Neuronal stem cell (in vitro differentiated cells): Measurements from ENCODE around the gene WNT3.
A peak's percentile ranks its signal among the peaks of the same experiment; 100 is the strongest.

ENCODE experiments used
- DNase-seq: peaks from one replicate; pipeline ENCODE4 v3.0.0-alpha.2; 2013; ENCODE audit warnings: low spot score
- H2AFZ ChIP-seq: one replicate; pipeline ENCODE4 v1.6.1; 2013; ENCODE audit warnings: mild to moderate bottlenecking, low read length, inconsistent platforms
- H2AK5ac ChIP-seq: 2 replicates; pipeline ENCODE4 v1.6.1; 2013; ENCODE audit warnings: low read depth, mild to moderate bottlenecking, inconsistent platforms, low read length, moderate library complexity, mixed read lengths
- H2BK120ac ChIP-seq: 2 replicates; pipeline ENCODE4 v1.6.1; 2013; ENCODE audit warnings: low read depth, mild to moderate bottlenecking, inconsistent platforms, low read length, moderate library complexity, mixed read lengths
- H2BK12ac ChIP-seq: one replicate; pipeline ENCODE4 v1.6.1; 2013; ENCODE audit warnings: low read length, inconsistent platforms
- H2BK15ac ChIP-seq: 2 replicates; pipeline ENCODE4 v1.6.1; 2013; ENCODE audit warnings: mild to moderate bottlenecking, low read length, inconsistent platforms, mixed read lengths
- H2BK5ac ChIP-seq: one replicate; pipeline ENCODE4 v1.6.1; 2013; ENCODE audit warnings: inconsistent platforms, mild to moderate bottlenecking, low read length, moderate library complexity
- H3K14ac ChIP-seq: one replicate; pipeline ENCODE4 v1.6.1; 2013; ENCODE audit warnings: low read length, inconsistent platforms
- H3K18ac ChIP-seq: 2 replicates; pipeline ENCODE4 v1.6.1; 2013; ENCODE audit warnings: low read length, inconsistent platforms
- H3K23ac ChIP-seq: 2 replicates; pipeline ENCODE4 v1.6.1; 2013; ENCODE audit warnings: low read depth, mild to moderate bottlenecking, mixed read lengths, low read length, inconsistent platforms; ENCODE audit not compliant: poor library complexity
- H3K27ac ChIP-seq: replicated peaks from 3 replicates; pipeline ENCODE4 v1.5.1; 2013; ENCODE audit warnings: low read length, inconsistent platforms
- H3K27me3 ChIP-seq, 3 experiments: 2 replicates each; pipeline ENCODE4 v1.6.1; 2013; ENCODE audit warnings: low read length in 3 of 3, mild to moderate bottlenecking in 2 of 3, inconsistent platforms in 1 of 3, low read depth in 1 of 3, mixed read lengths in 1 of 3, moderate library complexity in 1 of 3; ENCODE audit not compliant: control insufficient read depth in 3 of 3, insufficient read depth in 3 of 3
- H3K36me3 ChIP-seq, 2 donors: replicated peaks in 1 of 2; 2 replicates each; pipeline ENCODE4 v1.6.1; 2013; ENCODE audit warnings: low read length in 2 of 2; ENCODE audit not compliant: control insufficient read depth in 2 of 2, insufficient read depth in 2 of 2
- H3K4ac ChIP-seq: 2 replicates; pipeline ENCODE4 v1.6.1; 2013; ENCODE audit warnings: inconsistent platforms, mild to moderate bottlenecking, low read length, moderate library complexity
- H3K4me1 ChIP-seq, 2 donors: 1 replicate in 1 of 2; 2 replicates in 1 of 2; pipeline ENCODE4 v1.6.1; 2013; ENCODE audit warnings: low read length in 2 of 2, low read depth in 1 of 2; ENCODE audit not compliant: control insufficient read depth in 2 of 2, insufficient read depth in 1 of 2
- H3K4me2 ChIP-seq: one replicate; pipeline ENCODE4 v1.6.1; 2013; ENCODE audit warnings: mild to moderate bottlenecking, low read length, inconsistent platforms; ENCODE audit not compliant: insufficient read depth, poor library complexity, severe bottlenecking
- H3K4me3 ChIP-seq, 2 donors: 2 replicates each; pipeline ENCODE4 v1.5.1; 2013; ENCODE audit warnings: low read length in 2 of 2, mild to moderate bottlenecking in 2 of 2, inconsistent platforms in 1 of 2, moderate library complexity in 1 of 2
- H3K79me1 ChIP-seq: one replicate; pipeline ENCODE4 v1.6.1; 2013; ENCODE audit warnings: low read depth, mild to moderate bottlenecking, inconsistent platforms, low read length, moderate library complexity
- H3K9ac ChIP-seq: one replicate; pipeline ENCODE4 v1.6.1; 2013; ENCODE audit warnings: mild to moderate bottlenecking, low read depth, low read length, inconsistent platforms; ENCODE audit not compliant: poor library complexity
- H3K9me3 ChIP-seq, 2 donors: replicated peaks in 1 of 2; 2 replicates each; pipeline versions ENCODE3 to v1.6.1; 2013; ENCODE audit warnings: low read length in 2 of 2, mild to moderate bottlenecking in 2 of 2, inconsistent platforms in 1 of 2, low read depth in 1 of 2, mixed read lengths in 1 of 2, moderate library complexity in 1 of 2; ENCODE audit not compliant: control insufficient read depth in 2 of 2, insufficient read depth in 1 of 2
- H4K8ac ChIP-seq: one replicate; pipeline ENCODE4 v1.6.1; 2013; ENCODE audit warnings: low read depth, mild to moderate bottlenecking, inconsistent platforms, low read length, moderate library complexity
- H4K91ac ChIP-seq: one replicate; pipeline ENCODE4 v1.6.1; 2013; ENCODE audit warnings: low read length, low read depth, mild to moderate bottlenecking, inconsistent platforms; ENCODE audit not compliant: poor library complexity
- WGBS, 2 donors: extraction: QIAGEN DNeasy Blood & Tissue Kit; methylation state at CpG; one replicate each; pipeline ENCODE4 v1.1.7; 2013; ENCODE audit warnings: missing lambda C conversion rate in 2 of 2, mixed read lengths in 1 of 2; ENCODE audit not compliant: insufficient read length in 2 of 2, insufficient replicate concordance in 1 of 2; ENCODE audit errors: extremely low coverage in 2 of 2; 5-methylcytosine and 5-hydroxymethylcytosine counted together

Gene WNT3

GRCh38 chr17:46809110-46809571 lies 9.4 kb downstream of the WNT3 start:
- no peak overlapping the region for H4K91ac ChIP-seq
- no peaks in the 10 kb centered on the region for H3K79me1 ChIP-seq
- H2BK5ac ChIP-seq: no peak overlapping the region
- no peak overlapping the region for H3K4ac ChIP-seq
- peaks cover 1 to 29% of the 10 kb centered on the region in 2 donors for H3K36me3 ChIP-seq
- no peak overlapping the region for H3K27ac ChIP-seq
- no peak overlapping the region for H2BK120ac ChIP-seq
- WGBS, 2 donors: no CpG with 5 or more reads among the region's 8 CpGs
- H4K8ac ChIP-seq: no peak overlapping the region
- no peak overlapping the region for H3K4me2 ChIP-seq
- H2BK12ac ChIP-seq: no peak overlapping the region
- no peak for DNase-seq
- peaks cover 0 to 2% of the 10 kb centered on the region in 2 donors for H3K4me1 ChIP-seq
- H2BK15ac ChIP-seq: no peak overlapping the region
- H3K4me3 ChIP-seq: no peak overlapping the region
- no peak overlapping the region for H3K9ac ChIP-seq
- H3K18ac ChIP-seq: no peak overlapping the region
- H3K23ac ChIP-seq: no peak overlapping the region
- H2AFZ ChIP-seq: no peak overlapping the region
- no peak overlapping the region for H3K14ac ChIP-seq
- H3K27me3 ChIP-seq: peaks cover 0 to 15% (median 0%) of the 10 kb centered on the region in 3 experiments
- H2AK5ac ChIP-seq: peak overlapping the region; percentile 1
- H3K9me3 ChIP-seq: peaks cover 0 to 5% of the 10 kb centered on the region in 2 donors

- Histone ChIP-seq H2AK5ac (no peak overlapping the region), H3K4ac (no peak overlapping the region)
- no CpG with 5 or more reads among the region's 6 CpGs for WGBS, 2 donors
Measured at GRCh38 chr17:46805771-46806170, 12.7 kb downstream of the WNT3 start.

GRCh38 chr17:46803544-46803943 lies 14.9 kb downstream of the WNT3 start:
- DNase-seq: no peak
- no peak overlapping the region for H2AFZ ChIP-seq
- H3K9ac ChIP-seq: no peak overlapping the region

More at GRCh38 chr17:46805771-46806170, 12.7 kb downstream of the WNT3 start:
- H3K14ac ChIP-seq: no peak overlapping the region
- no peak overlapping the region for H3K18ac ChIP-seq
- H4K8ac ChIP-seq: no peak overlapping the region
- no peak overlapping the region for H3K23ac ChIP-seq
- H3K4me2 ChIP-seq: no peak overlapping the region
- H3K27ac ChIP-seq: no peak overlapping the region
- DNase-seq: no peak
- peaks cover 0 to 39% of the 10 kb centered on the region in 2 donors for H3K36me3 ChIP-seq
- H3K27me3 ChIP-seq: no peaks in the 10 kb centered on the region
- H2AFZ ChIP-seq: no peak overlapping the region
- no peak overlapping the region for H2BK15ac ChIP-seq
- no peak overlapping the region for H2BK120ac ChIP-seq
- H3K79me1 ChIP-seq: no peaks in the 10 kb centered on the region
- no peak overlapping the region for H3K9ac ChIP-seq
- no peak overlapping the region for H3K4me3 ChIP-seq
- H4K91ac ChIP-seq: no peak overlapping the region
- no peak overlapping the region for H2BK12ac ChIP-seq
- no peak overlapping the region for H2BK5ac ChIP-seq
- peaks cover 0 to 5% of the 10 kb centered on the region in 2 donors for H3K9me3 ChIP-seq
- no peaks in the 10 kb centered on the region for H3K4me1 ChIP-seq

GRCh38 chr17:46802800-46803199 lies 15.7 kb downstream of the WNT3 start:
- Histone ChIP-seq H3K4me1 (no peaks in the 10 kb centered on the region), H2BK12ac (no peak overlapping the region), H3K18ac (no peak overlapping the region), H3K9me3 (peaks cover 0 to 5% of the 10 kb centered on the region in 2 donors), H4K8ac (no peak overlapping the region), H3K27me3 (no peaks in the 10 kb centered on the region), H3K23ac (no peak overlapping the region), H3K4me2 (no peak overlapping the region), H3K79me1 (no peaks in the 10 kb centered on the region), H4K91ac (no peak overlapping the region), H3K36me3 (peaks cover 0 to 40% of the 10 kb centered on the region in 2 donors), H3K4me3 (no peak overlapping the region), H3K14ac (no peak overlapping the region), H3K9ac (no peak overlapping the region), H2AK5ac (no peak overlapping the region), H3K27ac (no peak overlapping the region), H2BK120ac (no peak overlapping the region), H2AFZ (no peak overlapping the region), H3K4ac (no peak overlapping the region), H2BK5ac (no peak overlapping the region), H2BK15ac (no peak overlapping the region)
- WGBS, 2 donors: no CpG with 5 or more reads among the region's 7 CpGs
- DNase-seq: no peak

More at GRCh38 chr17:46803544-46803943, 14.9 kb downstream of the WNT3 start:
- H4K91ac ChIP-seq: no peak overlapping the region
- no peak overlapping the region for H3K4me3 ChIP-seq
- peak overlapping the region; percentile 62 for H3K18ac ChIP-seq
- no peak overlapping the region for H2BK12ac ChIP-seq
- peaks cover 0 to 5% of the 10 kb centered on the region in 2 donors for H3K9me3 ChIP-seq
- no peak overlapping the region for H4K8ac ChIP-seq
- no peak overlapping the region for H2BK5ac ChIP-seq
- H3K4ac ChIP-seq: no peak overlapping the region
- no peak overlapping the region for H2BK15ac ChIP-seq
- H3K4me2 ChIP-seq: no peak overlapping the region
- H3K36me3 ChIP-seq: peaks cover 0 to 45% of the 10 kb centered on the region in 2 donors
- H3K27ac ChIP-seq: no peak overlapping the region
- peak overlapping the region; percentile 67 for H2AK5ac ChIP-seq
- no peak overlapping the region for H3K14ac ChIP-seq
- H2BK120ac ChIP-seq: peak overlapping the region; percentile 75
- WGBS, 2 donors: no CpG with 5 or more reads among the region's 5 CpGs
- H3K79me1 ChIP-seq: no peaks in the 10 kb centered on the region
- no peaks in the 10 kb centered on the region for H3K4me1 ChIP-seq
- peak overlapping the region; percentile 30 for H3K23ac ChIP-seq
- H3K27me3 ChIP-seq: no peaks in the 10 kb centered on the region
